ENCODE measurements around the gene RASL10B.

RASL10B gene

GRCh38 chr17:35708951-35709350 lies 22.5 kb upstream of the RASL10B start:
- TF ChIP-seq GATA1 (IDR thresholded peaks at IDR 0.05; ENCODE audit: low read depth, low read length) (no peak), POLR2A (IDR thresholded peaks at IDR 0.05; ENCODE audit: low read length) (no peak)
- DNase-seq, result no peak

GRCh38 chr17:35709874-35710273 lies 21.6 kb upstream of the RASL10B start:
- peak in 1 of 2 experiments; percentile 61 for DNase-seq
- TF ChIP-seq POLR2A (IDR thresholded peaks at IDR 0.05; ENCODE audit: low read length) (no peak), GATA1 (IDR thresholded peaks at IDR 0.05; ENCODE audit: low read depth, low read length) (no peak)

GRCh38 chr17:35710950-35711349 lies 20.5 kb upstream of the RASL10B start:
- no peak for DNase-seq
- TF ChIP-seq GATA1 (IDR thresholded peaks at IDR 0.05; ENCODE audit: low read depth, low read length) (no peak), POLR2A (IDR thresholded peaks at IDR 0.05; ENCODE audit: low read length) (no peak)

- DNase-seq, result no peak
Observed at GRCh38 chr17:35713069-35713728, 18.2 kb upstream of the RASL10B start.

GRCh38 chr17:35714988-35715387 lies 16.5 kb upstream of the RASL10B start:
- no peak for DNase-seq
- no peak for TF ChIP-seq GATA1 (IDR thresholded peaks at IDR 0.05; ENCODE audit: low read depth, low read length)
- no peak for TF ChIP-seq POLR2A (IDR thresholded peaks at IDR 0.05; ENCODE audit: low read length)

More at GRCh38 chr17:35713069-35713728, 18.2 kb upstream of the RASL10B start:
- TF ChIP-seq GATA1 (IDR thresholded peaks at IDR 0.05; ENCODE audit: low read depth, low read length) (no peak), POLR2A (IDR thresholded peaks at IDR 0.05; ENCODE audit: low read length) (no peak)

GRCh38 chr17:35715416-35715815 lies 16.0 kb upstream of the RASL10B start:
- no peak for DNase-seq
- no peak for TF ChIP-seq POLR2A (IDR thresholded peaks at IDR 0.05; ENCODE audit: low read length)
- no peak for TF ChIP-seq GATA1 (IDR thresholded peaks at IDR 0.05; ENCODE audit: low read depth, low read length)

GRCh38 chr17:35716173-35716572 lies 15.3 kb upstream of the RASL10B start:
- TF ChIP-seq GATA1 (IDR thresholded peaks at IDR 0.05; ENCODE audit: low read depth, low read length), result no peak
- no peak for TF ChIP-seq POLR2A (IDR thresholded peaks at IDR 0.05; ENCODE audit: low read length)
- DNase-seq, result no peak

GRCh38 chr17:35716897-35717465 lies 14.5 kb upstream of the RASL10B start:
- no peak for TF ChIP-seq GATA1 (IDR thresholded peaks at IDR 0.05; ENCODE audit: low read depth, low read length)
- no peak for TF ChIP-seq POLR2A (IDR thresholded peaks at IDR 0.05; ENCODE audit: low read length)
- DNase-seq, result no peak

- no peak for DNase-seq
- TF ChIP-seq GATA1 (IDR thresholded peaks at IDR 0.05; ENCODE audit: low read depth, low read length), result no peak
- no peak for TF ChIP-seq POLR2A (IDR thresholded peaks at IDR 0.05; ENCODE audit: low read length)
Observed at GRCh38 chr17:35717475-35717874, 14.0 kb upstream of the RASL10B start.

GRCh38 chr17:35723735-35724134 lies 7.7 kb upstream of the RASL10B start:
- no peak for DNase-seq
- TF ChIP-seq POLR2A (IDR thresholded peaks at IDR 0.05; ENCODE audit: low read length), result no peak
- no peak for TF ChIP-seq GATA1 (IDR thresholded peaks at IDR 0.05; ENCODE audit: low read depth, low read length)

GRCh38 chr17:35725058-35725457 lies 6.4 kb upstream of the RASL10B start:
- no peak for DNase-seq
- no peak for TF ChIP-seq GATA1 (IDR thresholded peaks at IDR 0.05; ENCODE audit: low read depth, low read length)
- no peak for TF ChIP-seq POLR2A (IDR thresholded peaks at IDR 0.05; ENCODE audit: low read length)

- no peak for DNase-seq
- TF ChIP-seq POLR2A (IDR thresholded peaks at IDR 0.05; ENCODE audit: low read length), result no peak
- no peak for TF ChIP-seq GATA1 (IDR thresholded peaks at IDR 0.05; ENCODE audit: low read depth, low read length)
Observed at GRCh38 chr17:35725802-35726126, 5.7 kb upstream of the RASL10B start.

GRCh38 chr17:35726127-35726952 lies 5.1 kb upstream of the RASL10B start:
- peak; percentile 22 to 45 for DNase-seq
- no peak for TF ChIP-seq GATA1 (IDR thresholded peaks at IDR 0.05; ENCODE audit: low read depth, low read length)
- TF ChIP-seq POLR2A (IDR thresholded peaks at IDR 0.05; ENCODE audit: low read length), result no peak

- no peak for TF ChIP-seq GATA1 (IDR thresholded peaks at IDR 0.05; ENCODE audit: low read depth, low read length)
- TF ChIP-seq POLR2A (IDR thresholded peaks at IDR 0.05; ENCODE audit: low read length), result no peak
- DNase-seq, result no peak
Observed at GRCh38 chr17:35726953-35727460, 4.4 kb upstream of the RASL10B start.

Data from erythroblast (primary cell).